Hippocampal formation (tissue), 2 donors: Measurements from ENCODE around the gene DBNDD1.

Source experiments
- DNase-seq, 2 donors: peaks; one replicate each; lab custom pipeline; 2025; lab: John Stamatoyannopoulos, UW

The DBNDD1 gene

DNA sequence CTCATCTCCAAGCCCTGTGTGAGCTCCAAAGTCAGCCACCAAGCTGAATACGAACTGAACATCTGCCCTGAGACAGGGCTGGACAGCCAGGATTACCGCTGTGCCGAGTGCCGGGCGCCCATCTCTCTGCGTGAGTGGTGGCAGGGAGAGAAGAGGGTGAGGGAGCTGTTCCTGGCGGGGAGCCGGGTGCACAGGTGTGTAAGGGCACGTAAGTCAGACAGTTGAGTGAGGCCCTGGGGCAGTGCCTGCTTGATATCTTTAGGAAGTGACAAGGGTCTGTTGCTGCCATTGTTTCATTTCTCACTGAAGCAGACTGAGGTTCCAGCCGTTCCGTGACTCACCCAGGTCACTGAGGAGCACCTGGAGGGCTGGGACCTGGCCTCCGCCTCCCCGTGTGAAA lies 58.3 kb downstream of the DBNDD1 start:
- no peak for DNase-seq

DNA sequence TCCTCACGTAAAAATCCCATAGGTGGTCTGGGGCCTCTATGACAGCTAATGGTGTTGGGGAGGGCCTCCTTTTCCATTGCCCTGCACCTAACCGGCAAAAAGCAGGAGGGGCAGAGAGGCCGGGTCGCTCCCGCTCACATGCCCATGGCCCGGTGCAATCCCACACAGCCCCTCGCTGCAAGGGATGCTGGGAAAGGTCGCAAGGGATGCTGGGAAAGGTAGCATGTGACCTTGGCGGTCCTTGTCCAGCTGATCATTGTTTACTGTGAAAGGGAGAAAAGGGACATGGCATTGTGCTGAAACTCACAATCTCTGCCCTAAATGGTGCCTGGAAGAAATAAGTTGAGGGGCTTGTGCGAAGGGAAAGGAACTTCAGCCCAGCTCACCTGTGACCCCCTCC lies 60.7 kb downstream of the DBNDD1 start:
- DNase-seq = no peak

DNA sequence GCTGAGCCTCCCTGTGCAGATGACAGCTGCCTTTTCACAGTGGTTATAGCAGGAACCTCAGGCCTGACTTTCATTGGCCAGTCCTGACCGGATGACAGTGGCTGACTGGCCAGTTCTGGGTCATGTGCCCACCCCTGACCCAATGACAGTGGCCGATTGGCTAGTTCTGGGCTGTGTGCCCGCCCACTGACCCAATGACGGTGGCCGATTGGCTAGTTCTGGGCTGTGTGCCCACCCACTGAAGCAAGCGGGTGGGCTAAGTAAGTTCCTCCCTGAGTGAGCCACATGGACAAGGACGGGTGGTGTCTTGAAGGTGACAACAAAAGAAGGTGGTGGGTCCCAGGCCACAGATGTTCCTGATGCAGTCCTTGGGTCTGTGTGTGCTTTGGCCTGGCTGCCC lies 61.2 kb downstream of the DBNDD1 start:
- no peak for DNase-seq

DNA sequence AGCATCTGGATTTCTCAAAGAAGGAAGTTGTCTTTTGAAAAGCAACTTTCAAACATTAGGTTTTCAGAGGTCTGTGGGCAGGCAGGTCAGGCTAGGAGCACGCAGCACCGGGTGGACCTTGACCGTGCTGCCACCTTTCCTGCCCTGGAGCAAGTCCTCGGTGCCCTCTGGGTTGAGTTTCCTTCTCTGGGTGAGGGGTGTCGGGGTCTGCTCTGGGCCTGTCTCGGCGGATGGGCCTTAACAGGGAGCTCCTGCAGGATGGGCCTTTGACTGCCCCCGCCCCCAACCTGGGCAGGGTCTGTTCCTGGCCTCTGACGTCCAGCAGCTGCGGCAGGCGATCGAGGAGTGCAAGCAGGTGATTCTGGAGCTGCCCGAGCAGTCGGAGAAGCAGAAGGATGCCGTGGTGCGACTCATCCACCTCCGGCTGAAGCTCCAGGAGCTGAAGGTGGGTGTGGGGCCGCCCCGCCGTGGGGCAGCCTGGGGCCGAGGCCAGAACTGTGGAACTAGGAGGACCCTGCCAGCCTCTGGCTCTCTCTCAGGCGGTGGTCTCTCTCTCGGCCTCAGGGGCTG lies 62.0 kb downstream of the DBNDD1 start:
- DNase-seq = no peak

- DNase-seq = no peak
Measured at GRCh38 chr16:89956505-89957215, 62.6 kb downstream of the DBNDD1 start.

DNA sequence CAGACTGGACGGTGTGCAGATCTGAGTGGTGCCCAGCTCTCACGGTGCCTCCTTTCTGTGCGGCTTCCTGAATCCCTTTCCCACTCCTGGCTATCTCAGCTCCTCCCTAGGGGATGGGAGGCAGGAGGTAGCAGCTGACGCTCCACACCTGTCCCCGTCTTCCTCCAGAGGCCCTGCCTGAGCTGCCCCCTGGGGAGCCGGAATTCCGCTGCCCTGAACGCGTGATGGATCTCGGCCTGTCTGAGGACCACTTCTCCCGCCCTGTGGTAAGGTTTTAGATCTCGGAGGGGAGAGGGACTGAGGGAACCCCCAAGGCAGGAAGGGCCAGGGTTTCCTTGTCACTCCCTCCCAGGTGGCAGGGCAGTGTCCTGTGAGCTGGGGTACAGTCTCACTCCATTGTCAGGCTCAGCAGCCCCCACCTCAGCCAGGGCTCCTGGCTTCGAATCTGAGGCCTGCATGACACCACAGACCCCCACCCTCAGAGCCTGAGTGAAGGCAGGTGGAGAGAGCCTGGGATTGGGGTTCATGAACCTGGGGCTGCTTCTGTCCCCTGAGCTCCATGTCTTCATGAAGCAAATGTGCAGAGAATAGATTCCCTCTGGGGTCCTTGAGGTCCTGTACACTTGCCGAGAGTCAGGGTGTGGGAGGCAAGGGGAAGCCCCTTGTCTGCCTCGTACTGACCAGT lies 64.1 kb downstream of the DBNDD1 start:
- DNase-seq = no peak
